Mesenchymal stem cell (in vitro differentiated cells and primary cell): ENCODE measurements around the gene PHIP.

ENCODE experiments used
- DNase-seq: peaks from one replicate; pipeline ENCODE4 v3.0.0-alpha.2; 2013
- H2AFZ ChIP-seq: one replicate; pipeline ENCODE4 v1.6.1; 2013; ENCODE audit warnings: low read depth, mild to moderate bottlenecking, control low read depth, inconsistent platforms, low read length, moderate library complexity
- H2AK5ac ChIP-seq: 2 replicates; pipeline ENCODE4 v1.6.1; 2013; ENCODE audit warnings: low read length, moderate library complexity, mild to moderate bottlenecking, inconsistent platforms; ENCODE audit not compliant: severe bottlenecking
- H2BK120ac ChIP-seq: one replicate; pipeline ENCODE4 v1.6.1; 2013; ENCODE audit warnings: low read depth, mild to moderate bottlenecking, inconsistent platforms, low read length, moderate library complexity
- H2BK12ac ChIP-seq, 2 experiments: one replicate each; pipeline ENCODE4 v1.6.1; 2013; ENCODE audit warnings: inconsistent platforms in 2 of 2, low read length in 2 of 2, mild to moderate bottlenecking in 2 of 2, moderate library complexity in 2 of 2, control low read depth in 1 of 2
- H2BK15ac ChIP-seq: one replicate; pipeline ENCODE4 v1.6.1; 2013; ENCODE audit warnings: mild to moderate bottlenecking, low read depth, inconsistent platforms; ENCODE audit not compliant: poor library complexity, severe bottlenecking
- H2BK5ac ChIP-seq: 2 replicates; pipeline ENCODE4 v1.6.1; 2013; ENCODE audit warnings: low read depth, mild to moderate bottlenecking, low read length, control low read depth, inconsistent platforms; ENCODE audit not compliant: poor library complexity, severe bottlenecking
- H3K14ac ChIP-seq, 2 experiments: one replicate each; pipeline ENCODE4 v1.6.1; 2013; ENCODE audit warnings: inconsistent platforms in 2 of 2, low read length in 2 of 2, control low read depth in 1 of 2, mild to moderate bottlenecking in 1 of 2, moderate library complexity in 1 of 2
- H3K18ac ChIP-seq, 2 experiments: one replicate each; pipeline ENCODE4 v1.6.1; 2013; ENCODE audit warnings: inconsistent platforms in 2 of 2, low read length in 2 of 2, control low read depth in 1 of 2, low read depth in 1 of 2, mild to moderate bottlenecking in 1 of 2
- H3K23ac ChIP-seq, 2 experiments: one replicate each; pipeline ENCODE4 v1.6.1; 2013; ENCODE audit warnings: inconsistent platforms in 2 of 2, low read length in 2 of 2, mild to moderate bottlenecking in 2 of 2, moderate library complexity in 2 of 2, control low read depth in 1 of 2
- H3K27ac ChIP-seq: 2 replicates; pipeline ENCODE4 v1.5.1; 2013; ENCODE audit warnings: mild to moderate bottlenecking, moderate library complexity, low read length, control low read depth, inconsistent platforms; ENCODE audit not compliant: poor library complexity, severe bottlenecking
- H3K27me3 ChIP-seq, 2 experiments: 2 replicates each; pipeline versions ENCODE4 v1.6.1 to v1.7.0; 2013; ENCODE audit warnings: low read length in 2 of 2, mild to moderate bottlenecking in 2 of 2, moderate library complexity in 2 of 2, control low read depth in 1 of 2, inconsistent platforms in 1 of 2; ENCODE audit not compliant: control insufficient read depth in 1 of 2, insufficient read depth in 1 of 2
- H3K36me3 ChIP-seq, 2 experiments: 2 replicates each; pipeline versions ENCODE4 v1.6.1 to v1.7.0; 2013; ENCODE audit warnings: low read length in 2 of 2, control low read depth in 1 of 2, inconsistent platforms in 1 of 2, low read depth in 1 of 2, mild to moderate bottlenecking in 1 of 2; ENCODE audit not compliant: insufficient read depth in 2 of 2, control insufficient read depth in 1 of 2
- H3K4ac ChIP-seq, 2 experiments: one replicate each; pipeline ENCODE4 v1.6.1; 2013; ENCODE audit warnings: inconsistent platforms in 2 of 2, low read length in 2 of 2, mild to moderate bottlenecking in 2 of 2, moderate library complexity in 2 of 2, control low read depth in 1 of 2, low read depth in 1 of 2
- H3K4me1 ChIP-seq: 2 replicates; pipeline ENCODE4 v1.6.1; 2013; ENCODE audit warnings: low read depth, low read length, control low read depth; ENCODE audit not compliant: control insufficient read depth, insufficient read depth
- H3K4me2 ChIP-seq: 2 replicates; pipeline ENCODE4 v1.6.1; 2013; ENCODE audit warnings: low read length, mild to moderate bottlenecking, inconsistent platforms; ENCODE audit not compliant: poor library complexity, severe bottlenecking
- H3K4me3 ChIP-seq, 2 experiments: 2 replicates each; pipeline versions ENCODE4 v1.5.1 to v1.7.0; 2013; ENCODE audit warnings: low read length in 2 of 2, mild to moderate bottlenecking in 2 of 2, control low read depth in 1 of 2, low read depth in 1 of 2; ENCODE audit not compliant: insufficient read depth in 1 of 2
- H3K79me1 ChIP-seq: replicated peaks from 2 replicates; pipeline ENCODE4 v1.6.1; 2013; ENCODE audit warnings: mild to moderate bottlenecking, control low read depth, low read length, inconsistent platforms; ENCODE audit not compliant: poor library complexity, severe bottlenecking
- H3K9ac ChIP-seq: 2 replicates; pipeline ENCODE4 v1.7.0; 2013; ENCODE audit warnings: mild to moderate bottlenecking, low read length, moderate library complexity
- H3K9me3 ChIP-seq: 2 replicates; pipeline ENCODE4 v1.7.0; 2013; ENCODE audit warnings: mild to moderate bottlenecking, low read length; ENCODE audit not compliant: control insufficient read depth
- H4K8ac ChIP-seq: one replicate; pipeline ENCODE4 v1.6.1; 2013; ENCODE audit warnings: inconsistent platforms, mild to moderate bottlenecking, low read length, moderate library complexity
- H4K91ac ChIP-seq: one replicate; pipeline ENCODE4 v1.6.1; 2013; ENCODE audit warnings: mild to moderate bottlenecking, low read length, inconsistent platforms
- WGBS: methylation state at CpG from one replicate; pipeline ENCODE4 v1.1.7; 2013; ENCODE audit warnings: mixed read lengths; 5-methylcytosine and 5-hydroxymethylcytosine counted together

The PHIP gene

DNA sequence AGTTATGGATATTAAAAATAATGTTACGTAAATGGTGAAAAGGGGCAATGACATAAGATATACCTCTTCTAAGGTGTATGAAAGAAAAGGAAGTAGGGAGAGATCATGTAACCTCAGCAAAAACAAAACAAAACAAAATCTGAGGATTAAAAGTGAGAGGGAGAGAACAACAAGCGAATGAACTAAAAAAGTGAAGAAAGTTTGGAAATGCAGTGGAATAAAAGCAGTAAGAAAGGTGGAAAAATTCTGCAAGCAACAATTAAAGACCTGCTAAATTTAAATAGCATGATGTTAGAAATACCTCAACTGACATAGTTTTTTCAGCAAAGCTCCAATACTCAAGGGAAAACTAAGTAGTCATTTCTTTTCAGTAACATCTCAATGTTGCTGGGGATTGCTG is 48.0 kb downstream of the PHIP start:
- H2AK5ac ChIP-seq: no peak overlapping the region
- H3K23ac ChIP-seq: no peak overlapping the region
- no peak overlapping the region for H2BK12ac ChIP-seq
- H2BK5ac ChIP-seq: no peak overlapping the region
- no peak overlapping the region for H3K27ac ChIP-seq
- no peak overlapping the region for H2AFZ ChIP-seq
- H3K36me3 ChIP-seq: peaks cover 0 to 24% of the 10 kb centered on the region in 2 experiments
- H2BK120ac ChIP-seq: no peak overlapping the region
- no peak overlapping the region for H4K91ac ChIP-seq
- H3K27me3 ChIP-seq: no peaks in the 10 kb centered on the region
- no peak overlapping the region for H4K8ac ChIP-seq
- no peak overlapping the region for H3K4me2 ChIP-seq
- H3K14ac ChIP-seq: no peak overlapping the region
- peaks cover 2% of the 10 kb centered on the region for H3K4me1 ChIP-seq
- H3K18ac ChIP-seq: no peak overlapping the region
- H3K4ac ChIP-seq: no peak overlapping the region
- no peaks in the 10 kb centered on the region for H3K9me3 ChIP-seq
- DNase-seq: no peak
- no peak overlapping the region for H3K9ac ChIP-seq
- peaks cover 8% of the 10 kb centered on the region for H3K79me1 ChIP-seq
- no peak overlapping the region for H2BK15ac ChIP-seq
- no peak overlapping the region for H3K4me3 ChIP-seq
- WGBS: 100% methylated on average over 2 of the region's 2 CpGs

DNA sequence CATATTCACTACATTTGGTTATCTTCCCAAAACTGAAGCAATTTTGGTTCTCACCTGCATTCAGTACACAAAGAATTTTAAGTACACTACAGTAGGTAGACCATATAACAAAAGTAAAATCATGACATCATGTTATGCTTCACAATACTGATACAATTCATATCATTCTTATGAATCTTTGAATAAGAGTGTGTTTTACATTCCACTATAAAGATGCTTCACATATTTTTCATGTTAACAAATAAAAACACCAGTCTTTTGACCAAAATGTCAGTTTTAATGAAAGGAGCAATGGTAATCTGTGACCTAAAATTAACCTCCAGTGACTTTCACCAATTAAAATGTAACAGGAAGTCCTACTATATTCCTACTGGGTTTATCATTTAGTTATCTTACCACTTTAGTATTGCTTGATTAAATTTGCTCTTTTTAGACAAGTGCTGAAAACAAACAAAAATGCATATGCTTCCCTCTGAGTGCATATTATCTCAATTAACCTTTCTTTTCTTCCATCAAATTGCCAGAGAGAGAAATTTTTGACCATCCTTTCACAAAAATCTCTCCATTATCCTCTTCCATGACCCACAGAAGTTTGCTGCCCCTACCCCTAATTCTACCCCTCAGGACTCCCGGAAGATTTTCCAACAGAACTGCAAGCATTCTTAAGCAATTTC is 49.3 kb downstream of the PHIP start:
- H2AK5ac ChIP-seq: no peak overlapping the region
- H2BK120ac ChIP-seq: no peak overlapping the region
- peaks cover 3 to 30% of the 10 kb centered on the region in 2 experiments for H3K36me3 ChIP-seq
- no peak overlapping the region for H2AFZ ChIP-seq
- H3K18ac ChIP-seq: no peak overlapping the region
- no peak for DNase-seq
- H3K4ac ChIP-seq: no peak overlapping the region
- H2BK12ac ChIP-seq: no peak overlapping the region
- H4K91ac ChIP-seq: no peak overlapping the region
- no peak overlapping the region for H3K4me3 ChIP-seq
- peaks cover 4% of the 10 kb centered on the region for H3K79me1 ChIP-seq
- no peaks in the 10 kb centered on the region for H3K9me3 ChIP-seq
- H2BK5ac ChIP-seq: no peak overlapping the region
- H3K27ac ChIP-seq: no peak overlapping the region
- no peak overlapping the region for H2BK15ac ChIP-seq
- WGBS: no CpG with 5 or more reads among the region's 1 CpG
- no peak overlapping the region for H3K14ac ChIP-seq
- H3K4me2 ChIP-seq: no peak overlapping the region
- H3K4me1 ChIP-seq: peaks cover 2% of the 10 kb centered on the region
- no peak overlapping the region for H4K8ac ChIP-seq
- H3K27me3 ChIP-seq: no peaks in the 10 kb centered on the region
- no peak overlapping the region for H3K23ac ChIP-seq
- no peak overlapping the region for H3K9ac ChIP-seq

DNA sequence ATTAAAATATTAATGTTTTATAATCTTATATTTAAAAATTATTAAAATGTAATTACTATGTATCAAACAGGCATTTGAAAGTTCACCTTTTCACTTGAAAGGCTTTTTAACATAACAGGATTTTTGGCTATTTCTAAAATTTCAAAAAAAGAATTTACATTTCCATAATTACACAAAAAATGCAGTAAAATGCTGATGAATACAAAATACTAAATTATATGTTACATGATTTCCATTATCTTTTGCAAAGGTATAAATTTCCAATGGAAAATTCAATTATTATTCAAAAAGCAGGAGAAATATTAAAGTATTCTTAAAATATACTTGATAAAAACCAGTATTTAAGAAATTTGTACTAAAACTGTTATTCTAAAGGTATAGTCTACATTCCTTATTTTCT is 66.1 kb downstream of the PHIP start:
- no peak overlapping the region for H3K18ac ChIP-seq
- no peaks in the 10 kb centered on the region for H3K4me1 ChIP-seq
- H2BK12ac ChIP-seq: no peak overlapping the region
- H2BK15ac ChIP-seq: no peak overlapping the region
- H3K79me1 ChIP-seq: peaks cover 3% of the 10 kb centered on the region
- no peaks in the 10 kb centered on the region for H3K27me3 ChIP-seq
- no peak overlapping the region for H2AK5ac ChIP-seq
- H3K4ac ChIP-seq: no peak overlapping the region
- no peak overlapping the region for H2BK120ac ChIP-seq
- no peak overlapping the region for H3K27ac ChIP-seq
- H3K4me2 ChIP-seq: no peak overlapping the region
- no peak overlapping the region for H4K8ac ChIP-seq
- H3K9ac ChIP-seq: no peak overlapping the region
- no peak for DNase-seq
- H3K36me3 ChIP-seq: peaks cover 0 to 68% of the 10 kb centered on the region in 2 experiments
- H3K23ac ChIP-seq: no peak overlapping the region
- no peak overlapping the region for H4K91ac ChIP-seq
- H2AFZ ChIP-seq: no peak overlapping the region
- H2BK5ac ChIP-seq: no peak overlapping the region
- H3K9me3 ChIP-seq: no peaks in the 10 kb centered on the region
- no peak overlapping the region for H3K4me3 ChIP-seq
- H3K14ac ChIP-seq: no peak overlapping the region

DNA sequence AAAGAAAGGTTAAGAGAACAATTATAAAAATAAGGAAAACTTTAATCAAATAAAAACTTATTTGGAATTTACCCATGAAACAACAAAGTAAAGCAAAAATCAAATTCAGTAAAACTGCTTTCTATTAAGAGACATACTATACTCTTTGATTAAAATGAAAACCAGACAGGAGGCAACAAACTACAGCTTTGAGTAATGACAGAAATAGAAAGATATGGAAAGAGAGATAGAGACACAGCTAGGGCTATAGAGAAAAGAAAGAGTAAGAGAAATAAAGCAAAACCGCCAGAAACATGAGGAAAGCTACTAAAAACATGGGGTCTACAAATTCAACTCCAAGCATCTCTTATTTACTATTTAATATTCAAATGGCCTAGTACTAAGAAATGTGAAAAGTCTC is 67.6 kb downstream of the PHIP start:
- H3K27ac ChIP-seq: no peak overlapping the region

More for the DNA sequence above, 67.6 kb downstream of the PHIP start:
- no peak for DNase-seq
- WGBS: no CpG with 5 or more reads among the region's 1 CpG
- H2BK120ac ChIP-seq: no peak overlapping the region
- H3K79me1 ChIP-seq: no peaks in the 10 kb centered on the region
- no peak overlapping the region for H3K14ac ChIP-seq
- no peaks in the 10 kb centered on the region for H3K27me3 ChIP-seq
- H3K4ac ChIP-seq: no peak overlapping the region
- no peak overlapping the region for H3K4me2 ChIP-seq
- no peak overlapping the region for H2BK5ac ChIP-seq
- H2BK15ac ChIP-seq: no peak overlapping the region
- no peak overlapping the region for H3K23ac ChIP-seq
- H2AFZ ChIP-seq: no peak overlapping the region
- H3K9ac ChIP-seq: no peak overlapping the region
- H2AK5ac ChIP-seq: no peak overlapping the region
- no peak overlapping the region for H4K91ac ChIP-seq
- no peaks in the 10 kb centered on the region for H3K4me1 ChIP-seq
- no peak overlapping the region for H2BK12ac ChIP-seq
- H4K8ac ChIP-seq: no peak overlapping the region
- peaks cover 0 to 54% of the 10 kb centered on the region in 2 experiments for H3K36me3 ChIP-seq
- no peak overlapping the region for H3K18ac ChIP-seq
- H3K9me3 ChIP-seq: no peaks in the 10 kb centered on the region
- H3K4me3 ChIP-seq: no peak overlapping the region
